ENCODE measurements around the gene CHRND.
"Not testable (repeated sequence)": the region's sequence is repeated elsewhere in the genome, so short reads cannot be mapped to it uniquely, and the experiment has no call there.

CHRND gene

DNA sequence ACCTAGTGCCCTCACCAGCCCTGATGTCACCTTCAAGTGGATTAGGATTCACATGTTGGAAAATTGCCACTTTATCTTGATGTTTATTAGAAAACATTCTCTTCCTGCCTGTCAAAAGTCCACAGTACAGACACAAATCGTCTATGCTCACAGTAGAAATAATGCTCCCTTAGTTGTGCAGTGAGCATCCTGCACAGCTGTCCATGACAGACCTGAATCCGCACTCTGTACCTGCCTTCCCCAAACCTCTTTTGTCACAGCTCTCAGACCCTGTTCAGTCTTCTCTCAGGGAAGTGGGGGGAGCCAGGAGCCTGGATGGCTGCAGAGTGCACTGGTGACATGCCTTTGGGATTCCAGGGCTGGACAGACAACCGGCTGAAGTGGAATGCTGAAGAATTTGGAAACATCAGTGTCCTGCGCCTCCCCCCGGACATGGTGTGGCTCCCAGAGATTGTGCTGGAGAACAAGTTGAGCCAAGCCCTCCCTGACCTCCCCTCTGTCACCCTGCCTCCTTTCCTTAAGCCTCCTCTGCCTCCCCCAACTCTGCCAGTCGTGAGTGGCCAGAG, 2.0 kb downstream of the CHRND start:
- DNase-seq (ENCODE audit: low read depth): no peak

DNA sequence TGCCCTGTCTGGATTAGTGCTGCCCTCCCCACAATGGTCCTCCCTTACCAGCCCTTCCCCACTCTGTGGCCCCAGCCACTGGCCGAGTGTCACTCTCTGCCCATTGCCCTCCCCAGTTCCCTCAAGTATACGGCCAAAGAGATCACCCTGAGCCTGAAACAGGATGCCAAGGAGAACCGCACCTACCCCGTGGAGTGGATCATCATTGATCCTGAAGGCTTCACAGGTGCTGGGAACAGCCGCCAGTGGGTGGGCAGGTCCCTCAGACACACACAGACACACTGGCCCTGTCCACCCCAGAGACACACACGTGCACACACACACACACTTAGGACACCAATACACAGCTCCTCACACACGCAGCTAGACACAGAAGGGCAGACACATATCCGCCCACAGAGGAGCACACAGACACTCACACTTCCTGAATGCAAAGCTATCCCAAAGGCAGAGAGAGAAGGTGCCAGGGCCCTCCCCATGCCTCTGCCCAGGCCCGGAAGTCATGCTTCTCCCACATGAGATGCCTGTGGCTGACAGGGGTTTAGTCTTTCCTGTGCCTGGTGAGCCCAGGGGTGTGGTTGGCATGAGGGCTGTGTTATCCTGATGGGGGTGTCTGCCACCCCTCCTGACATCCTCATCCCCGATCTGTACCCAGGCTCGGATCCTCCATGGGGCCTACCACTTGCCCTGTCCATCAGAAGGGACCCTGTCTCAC, 2.9 kb downstream of the CHRND start:
- no peak for DNase-seq (ENCODE audit: low read depth)

- DNase-seq (ENCODE audit: low read depth): no peak
Measured at GRCh38 chr2:232529806-232530547, 4.0 kb downstream of the CHRND start.

GRCh38 chr2:232530626-232531260, 4.8 kb downstream of the CHRND start:
- no peak for DNase-seq (ENCODE audit: low read depth)

DNA sequence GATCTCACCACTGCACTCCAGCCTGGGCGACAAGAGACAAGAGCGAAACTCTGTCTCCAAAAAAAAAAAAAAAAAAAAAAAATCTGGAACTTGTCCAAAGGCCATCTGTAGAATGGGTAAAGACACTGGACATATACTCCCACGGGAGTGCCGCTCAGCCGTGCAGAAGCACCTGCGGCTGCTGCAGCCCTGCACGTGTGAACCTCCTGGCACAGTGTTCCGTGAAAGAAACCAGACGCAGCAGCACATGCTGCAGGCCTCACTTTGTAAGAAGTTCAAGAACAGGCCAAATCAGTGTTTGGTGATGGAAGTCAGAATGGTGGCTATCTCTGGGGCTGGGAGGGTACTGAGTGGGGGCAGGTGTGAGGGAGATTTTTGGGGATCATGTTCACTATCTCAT, 6.5 kb downstream of the CHRND start:
- no peak for DNase-seq (ENCODE audit: low read depth)

DNA sequence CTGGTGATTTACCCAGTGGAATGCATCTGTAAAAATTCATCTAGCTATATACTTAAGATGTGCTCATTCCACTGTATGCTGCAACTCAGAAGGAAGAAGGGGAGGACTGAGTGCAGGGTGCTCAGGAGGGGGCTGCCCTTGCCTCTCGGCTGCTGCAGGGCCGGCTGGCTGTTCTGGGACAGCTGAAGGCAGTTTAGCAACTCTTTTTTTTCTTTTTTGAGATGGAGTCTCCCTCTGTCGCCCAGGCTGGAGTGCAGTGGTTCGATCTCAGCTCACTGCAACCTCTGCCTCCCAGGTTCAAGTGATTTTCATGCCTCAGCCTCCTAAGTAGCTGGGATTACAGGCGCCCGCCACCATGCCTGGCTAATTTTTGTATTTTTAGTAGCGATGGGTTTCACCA, 6.9 kb downstream of the CHRND start:
- DNase-seq (ENCODE audit: low read depth): not testable (repeated sequence)

- DNase-seq (ENCODE audit: low read depth): no peak
Measured at GRCh38 chr2:232533944-232534710, 8.2 kb downstream of the CHRND start.

GRCh38 chr2:232534940-232535651, 9.1 kb downstream of the CHRND start:
- no peak for DNase-seq (ENCODE audit: low read depth)

GRCh38 chr2:232535761-232536530, 10.0 kb downstream of the CHRND start:
- DNase-seq (ENCODE audit: low read depth): no peak

DNA sequence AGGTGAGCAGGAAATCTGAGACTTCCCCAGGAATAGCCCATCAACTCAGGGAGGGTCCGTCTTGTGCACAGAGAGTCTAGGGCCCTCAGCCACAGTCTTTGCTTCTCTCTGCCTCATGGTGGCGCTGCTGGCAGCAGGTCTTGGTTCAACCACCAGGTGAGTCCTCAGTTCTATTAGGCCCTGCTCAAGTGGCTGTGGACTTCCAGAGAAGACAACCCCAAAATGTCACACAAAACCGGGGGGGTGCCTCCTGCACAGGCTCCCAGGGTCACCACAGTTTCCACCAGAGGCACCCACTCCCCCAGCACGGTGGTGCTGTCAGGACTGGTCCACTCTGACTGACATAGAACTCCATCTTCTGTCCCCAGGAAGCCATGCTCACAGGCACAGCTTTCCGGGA, 11.1 kb downstream of the CHRND start:
- no peak for DNase-seq (ENCODE audit: low read depth)

DNA sequence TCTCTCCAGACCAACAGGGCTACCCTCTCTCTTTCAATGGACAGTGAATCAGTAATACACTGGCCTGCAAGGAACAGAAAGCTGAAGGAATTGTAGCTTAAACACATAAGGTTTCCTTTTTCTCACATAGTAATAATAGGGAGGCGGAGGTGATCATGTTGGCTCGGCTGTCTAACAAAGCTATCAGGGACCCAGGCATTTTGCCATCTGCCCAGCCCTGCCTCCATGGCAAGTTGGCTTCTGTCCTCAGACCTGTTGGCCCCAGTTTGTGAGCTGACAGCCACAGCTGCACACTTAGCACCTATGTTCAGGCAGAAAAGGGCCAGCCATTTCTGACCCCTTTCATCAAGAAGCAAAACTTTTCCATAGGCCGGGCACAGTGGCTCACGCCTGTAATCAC, 11.5 kb downstream of the CHRND start:
- DNase-seq (ENCODE audit: low read depth): no peak

GRCh38 chr2:232538671-232539070, 12.7 kb downstream of the CHRND start:
- no peak for DNase-seq (ENCODE audit: low read depth)

DNA sequence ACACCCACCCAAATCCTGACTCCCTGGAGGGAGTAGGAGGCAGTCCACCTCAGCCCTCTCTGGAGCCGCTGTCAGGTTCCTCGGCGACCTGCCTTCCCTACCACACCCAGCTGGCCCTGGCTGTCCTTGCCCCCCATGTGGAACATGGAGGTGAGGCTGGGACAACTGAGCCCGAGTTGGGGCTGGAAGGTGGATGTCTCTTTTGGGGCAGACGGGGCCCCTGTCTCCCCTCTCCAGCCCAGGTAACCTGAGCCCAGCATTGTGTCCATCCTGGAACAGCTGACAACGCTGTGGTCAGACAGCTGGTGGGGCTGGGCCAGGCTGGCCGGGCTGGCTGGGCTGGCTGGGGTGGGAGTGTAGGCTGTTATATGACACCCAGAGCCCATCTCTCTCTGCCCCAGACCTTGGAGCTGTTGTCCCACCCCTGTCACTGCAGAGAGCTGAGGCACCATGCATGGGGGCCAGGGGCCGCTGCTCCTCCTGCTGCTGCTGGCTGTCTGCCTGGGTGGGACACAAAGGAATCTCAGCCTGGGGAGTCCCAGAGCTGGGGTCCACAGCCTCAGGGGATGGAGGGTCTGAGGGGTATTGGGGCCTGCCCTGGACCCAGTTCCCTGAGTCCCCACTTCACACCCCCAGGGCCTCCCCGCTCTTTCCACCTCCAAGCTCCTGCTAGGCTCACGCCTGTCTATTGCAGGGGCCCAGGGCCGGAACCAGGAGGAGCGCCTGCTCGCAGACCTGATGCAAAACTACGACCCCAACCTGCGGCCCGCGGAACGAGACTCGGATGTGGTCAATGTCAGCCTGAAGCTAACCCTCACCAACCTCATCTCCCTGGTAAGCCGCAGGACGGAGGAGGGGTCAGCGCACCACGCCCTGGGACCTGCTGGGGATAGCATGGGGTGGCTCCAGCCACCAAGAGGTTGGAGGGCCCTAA, 13.6 kb downstream of the CHRND start, which contains the start of gene CHRNG:
Gene CHRNG, plus strand, starts transcription at position 395 of the 934 bp plus-strand sequence. Its CDS starts 56 bp downstream, at position 451.
- DNase-seq (ENCODE audit: low read depth): no peak

DNA sequence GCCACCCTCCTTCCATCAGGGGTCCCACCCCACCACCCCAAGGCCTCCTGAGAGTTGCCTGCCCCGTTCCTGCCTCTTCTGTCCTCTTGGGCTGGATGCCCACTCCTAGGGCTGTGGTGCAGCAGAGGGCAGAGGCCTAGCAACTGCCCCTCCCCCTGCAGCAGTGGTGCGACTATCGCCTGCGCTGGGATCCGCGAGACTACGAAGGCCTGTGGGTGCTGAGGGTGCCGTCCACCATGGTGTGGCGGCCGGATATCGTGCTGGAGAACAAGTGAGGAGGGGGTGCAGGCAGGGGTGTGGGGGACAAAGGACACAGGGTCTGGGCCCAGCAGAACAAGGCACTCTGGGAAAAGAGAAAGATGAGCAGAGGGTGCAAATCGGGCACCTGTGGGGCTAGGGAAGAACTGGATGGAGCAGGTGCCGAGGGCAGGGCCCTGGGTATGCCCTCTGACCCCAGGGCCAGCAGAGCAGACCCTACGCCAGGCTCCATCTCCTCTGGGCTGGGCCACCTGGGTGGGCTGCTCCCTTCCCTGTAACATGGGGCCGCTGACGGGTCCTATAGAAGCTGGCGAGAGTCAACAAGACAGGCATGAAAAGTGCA, 14.6 kb downstream of the CHRND start:
- DNase-seq (ENCODE audit: low read depth): no peak

DNA sequence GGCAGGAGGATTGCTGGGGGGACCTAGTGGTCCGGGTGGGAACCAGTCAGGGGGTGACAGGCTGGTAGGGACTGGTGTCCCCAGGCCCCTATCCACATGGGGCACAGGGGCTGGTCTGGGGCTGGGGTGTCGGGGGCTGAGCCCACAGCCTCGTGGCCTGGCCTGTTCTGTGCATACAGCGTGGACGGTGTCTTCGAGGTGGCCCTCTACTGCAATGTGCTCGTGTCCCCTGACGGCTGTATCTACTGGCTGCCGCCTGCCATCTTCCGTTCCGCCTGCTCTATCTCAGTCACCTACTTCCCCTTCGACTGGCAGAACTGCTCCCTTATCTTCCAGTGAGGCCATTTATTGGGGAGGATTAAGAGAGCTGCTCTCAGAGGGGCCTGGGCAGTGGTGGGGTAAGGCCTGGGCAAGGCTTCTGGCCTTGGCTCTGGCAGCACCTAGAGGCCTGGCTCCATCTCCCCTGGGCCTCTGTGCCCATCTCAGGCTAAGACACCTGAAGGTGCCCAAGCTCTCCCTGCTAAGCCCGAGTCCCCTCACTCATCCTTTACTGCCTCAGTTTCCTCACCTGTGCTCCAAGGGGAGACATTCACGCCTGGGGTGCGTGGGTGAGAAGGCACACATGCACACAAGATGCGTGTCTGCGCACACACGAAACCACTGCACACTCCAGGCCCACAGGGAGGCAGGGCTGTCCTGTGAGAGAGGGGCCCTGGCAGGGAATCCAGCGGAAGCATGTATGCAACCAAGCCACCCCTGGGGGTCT, 15.4 kb downstream of the CHRND start:
- DNase-seq (ENCODE audit: low read depth): no peak

DNA sequence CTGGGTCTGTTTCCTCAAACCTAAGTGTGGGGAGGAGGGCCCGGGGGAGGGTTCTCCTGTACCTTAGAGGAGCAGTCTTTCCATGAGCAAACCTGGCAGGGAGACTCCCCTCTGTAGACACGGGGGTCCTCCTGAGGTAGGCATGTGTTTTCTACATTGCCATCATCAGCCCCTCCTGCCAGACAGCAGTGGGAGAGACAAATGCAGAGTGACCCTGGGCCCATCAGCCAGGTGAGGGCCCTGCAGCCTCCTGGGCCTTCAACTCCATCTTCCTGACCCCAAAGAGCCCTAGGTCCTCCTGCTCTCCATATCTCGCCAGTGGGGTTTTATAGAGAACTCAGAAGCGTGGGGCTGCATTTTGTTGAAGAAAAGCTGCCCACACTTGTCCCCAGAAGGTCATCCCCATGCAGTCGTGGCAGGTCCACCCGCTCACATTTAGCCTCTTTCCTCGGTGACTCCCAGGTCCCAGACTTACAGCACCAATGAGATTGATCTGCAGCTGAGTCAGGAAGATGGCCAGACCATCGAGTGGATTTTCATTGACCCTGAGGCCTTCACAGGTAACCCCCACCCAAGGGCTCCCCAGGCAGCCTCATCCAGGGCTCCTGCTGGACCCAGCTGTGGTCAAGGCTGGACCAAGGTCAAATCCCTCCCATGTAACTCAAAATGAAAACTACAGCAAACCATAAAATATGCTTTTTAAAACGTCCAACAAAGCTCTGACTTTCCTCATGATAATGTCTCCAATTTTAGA, 16.2 kb downstream of the CHRND start:
- DNase-seq (ENCODE audit: low read depth): no peak

- DNase-seq (ENCODE audit: low read depth): no peak
Measured at GRCh38 chr2:232542715-232543467, 16.9 kb downstream of the CHRND start.

All from iris pigment epithelial cell (primary cell).